SU-DHL-6 (cell line): ENCODE measurements around the gene ADNP.
A peak's percentile ranks its signal among the peaks of the same experiment; 100 is the strongest.

Experiments
- H2AFZ ChIP-seq: fragments of 200-600 bp; sonication (generic); 2 replicates; pipeline ENCODE4 v1.6.1; 2014; ENCODE audit warnings: low read depth, mild to moderate bottlenecking, moderate library complexity, mixed read lengths, antibody characterized with exemption, low read length; ENCODE audit not compliant: severe bottlenecking
- H3F3A ChIP-seq: fragments of 200-600 bp; shearing (Covaris generic); 2 replicates; pipeline ENCODE4 v1.6.0; 2016; ENCODE audit warnings: antibody characterized with exemption, mild to moderate bottlenecking; ENCODE audit not compliant: insufficient read depth
- H3K27ac ChIP-seq: fragments of 200-600 bp; sonication (generic); 2 replicates; pipeline ENCODE4 v1.5.1; 2016; ENCODE audit warnings: low read depth, mild to moderate bottlenecking, low read length, moderate library complexity, mixed read lengths
- H3K27me3 ChIP-seq: fragments of 200-600 bp; sonication (generic), shearing (Covaris generic); 2 replicates; pipeline ENCODE4 v1.6.0; 2014; ENCODE audit warnings: mild to moderate bottlenecking, low read length
- H3K36me3 ChIP-seq: fragments of 200-600 bp; sonication (generic); 2 replicates; pipeline ENCODE4 v1.6.1; 2014; ENCODE audit warnings: mild to moderate bottlenecking, low read length, mixed read lengths
- H3K4me2 ChIP-seq: fragments of 300-600, 200-600 bp; shearing (Covaris generic), sonication (generic); 2 replicates; pipeline ENCODE4 v1.6.0; 2014; ENCODE audit warnings: low read length, low read depth, mild to moderate bottlenecking; ENCODE audit not compliant: poor library complexity, severe bottlenecking
- H3K4me3 ChIP-seq: fragments of 200-600 bp; sonication (generic); 2 replicates; pipeline ENCODE4 v1.5.1; 2014; ENCODE audit warnings: antibody characterized with exemption, low read length, mild to moderate bottlenecking, mixed read lengths; ENCODE audit not compliant: insufficient read depth, poor library complexity, severe bottlenecking
- H3K79me2 ChIP-seq: fragments of 200-600 bp; sonication (generic); 2 replicates; pipeline ENCODE4 v1.6.1; 2014; ENCODE audit warnings: mild to moderate bottlenecking, low read length, moderate library complexity; ENCODE audit not compliant: insufficient read depth
- H3K9ac ChIP-seq: fragments of 200-600 bp; sonication (generic); 2 replicates; pipeline ENCODE4 v1.7.0; 2014; ENCODE audit warnings: mild to moderate bottlenecking, low read length
- H3K9me2 ChIP-seq: fragments of 200-600 bp; sonication (generic); replicated peaks from 2 replicates; pipeline ENCODE4 v1.6.1; 2014; ENCODE audit warnings: low read length; ENCODE audit not compliant: insufficient read depth
- H3K9me3 ChIP-seq: fragments of 200-600 bp; sonication (generic); 2 replicates; pipeline ENCODE4 v1.6.1; 2014; ENCODE audit warnings: low read length, mixed read lengths; ENCODE audit not compliant: insufficient read depth
- H4K20me1 ChIP-seq: fragments of 200-600 bp; sonication (generic); 2 replicates; pipeline ENCODE4 v1.6.1; 2014; ENCODE audit warnings: low read depth, mild to moderate bottlenecking, antibody characterized with exemption, low read length, moderate library complexity, mixed read lengths
- CTCF ChIP-seq: fragments of 200-600 bp; sonication (generic); IDR thresholded peaks from one replicate; pipeline ENCODE4 v1.5.1; 2017; ENCODE audit warnings: antibody characterized with exemption, mild to moderate bottlenecking, low read length, moderate library complexity; ENCODE audit not compliant: insufficient read depth, poor library complexity, severe bottlenecking
- EZH2phosphoT487 ChIP-seq: fragments of 200-600 bp; sonication (generic), shearing (Covaris generic); conservative IDR thresholded peaks from 2 replicates; pipeline ENCODE4 v1.6.1; 2018; ENCODE audit warnings: mild to moderate bottlenecking, antibody characterized with exemption, low read length, moderate library complexity, mixed read lengths

The ADNP gene

GRCh38 chr20:50915424-50915823 lies 15.8 kb downstream of the ADNP start:
- H3F3A ChIP-seq = peaks cover 9% of the 10 kb centered on the region; the same call in 1 of the 2 replicates
- peaks cover 47% of the 10 kb centered on the region for H4K20me1 ChIP-seq
- H3K9me3 ChIP-seq = no peaks in the 10 kb centered on the region
- H3K79me2 ChIP-seq = peaks cover 99% of the 10 kb centered on the region
- 0 out of 2 replicates have a peak overlapping the region, but pooled peaks have one; percentile 5 for H3K9ac ChIP-seq
- TF ChIP-seq EZH2phosphoT487 (no peak), CTCF (no peak)
- H3K9me2 ChIP-seq = no peaks in the 10 kb centered on the region
- peak overlapping the region; percentile 5; the same call in 1 of the 2 replicates for H3K27ac ChIP-seq
- H3K27me3 ChIP-seq = no peaks in the 10 kb centered on the region
- H3K4me2 ChIP-seq = peak overlapping the region; percentile 37
- H2AFZ ChIP-seq = no peak overlapping the region
- H3K36me3 ChIP-seq = peaks cover 24% of the 10 kb centered on the region; the same call in 1 of the 2 replicates
- no peak overlapping the region for H3K4me3 ChIP-seq

DNA sequence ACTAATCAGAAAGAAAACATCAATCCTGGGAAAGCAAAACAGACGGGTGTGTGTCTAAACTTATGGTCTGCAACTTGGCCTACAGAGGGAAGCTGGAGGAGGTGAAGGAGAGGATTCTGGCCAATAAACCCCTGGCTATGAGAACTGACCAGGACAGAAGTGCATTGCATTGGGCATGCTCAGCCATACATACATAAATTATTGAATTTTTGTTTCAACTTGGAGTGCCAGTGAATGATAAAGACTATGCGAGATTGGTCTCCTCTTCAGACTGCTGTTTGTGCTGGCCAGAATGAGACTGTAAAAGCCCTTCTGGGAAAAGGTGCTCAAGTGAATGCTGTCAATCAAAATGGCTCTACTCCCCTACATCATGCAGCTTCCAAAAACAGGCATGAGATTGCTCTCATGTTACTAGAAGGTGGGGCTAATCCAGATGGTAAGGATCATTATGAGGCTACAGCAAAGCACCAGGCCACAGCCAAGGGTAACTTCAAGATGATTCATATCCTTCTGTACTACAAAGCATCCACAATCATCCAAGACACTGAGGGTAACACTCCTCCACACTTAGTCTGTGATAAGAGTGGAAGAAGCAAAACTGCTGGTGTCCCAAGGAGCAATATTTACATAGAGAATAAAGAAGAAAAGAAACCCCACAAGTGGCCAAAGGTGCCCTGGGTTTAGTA lies 17.4 kb downstream of the ADNP start:
- Histone ChIP-seq H3K79me2 (peaks cover 100% of the 10 kb centered on the region), H3K27ac (no peak overlapping the region), H3K4me3 (no peak overlapping the region), H3K9ac (no peak overlapping the region), H3F3A (peaks cover 9% of the 10 kb centered on the region; the same call in 1 of the 2 replicates), H3K36me3 (peaks cover 24% of the 10 kb centered on the region; the same call in 1 of the 2 replicates), H2AFZ (no peak overlapping the region), H3K4me2 (no peak overlapping the region), H3K9me2 (no peaks in the 10 kb centered on the region), H3K9me3 (no peaks in the 10 kb centered on the region), H4K20me1 (peaks cover 55% of the 10 kb centered on the region), H3K27me3 (no peaks in the 10 kb centered on the region)
- TF ChIP-seq EZH2phosphoT487 (no peak), CTCF (no peak)

- Histone ChIP-seq H3K36me3 (peaks cover 25% of the 10 kb centered on the region; the same call in 1 of the 2 replicates), H3K4me3 (no peak overlapping the region), H3K79me2 (peaks cover 100% of the 10 kb centered on the region), H3K9me3 (no peaks in the 10 kb centered on the region), H4K20me1 (peaks cover 48% of the 10 kb centered on the region), H3K4me2 (no peak overlapping the region), H3K27ac (no peak overlapping the region), H3K9ac (no peak overlapping the region), H3K9me2 (no peaks in the 10 kb centered on the region), H3K27me3 (no peaks in the 10 kb centered on the region), H3F3A (peaks cover 6% of the 10 kb centered on the region; the same call in 1 of the 2 replicates), H2AFZ (no peak overlapping the region)
- no peak for TF ChIP-seq CTCF
- TF ChIP-seq EZH2phosphoT487 = no peak
These were observed 19.5 kb downstream of the ADNP start for GRCh38 chr20:50911716-50912115.
